Thymus (tissue), 11 donors: ENCODE data around the gene ZBTB22. TPM values are rescaled to one million over a fixed set of nuclear protein-coding genes. Genes with fewer than 3 reads are reported as not detected.
"Not testable (repeated sequence)": the region's sequence is repeated elsewhere in the genome, so short reads cannot be mapped to it uniquely, and the experiment has no call there.

Experiments
- DNase-seq, 9 donors: peaks; one replicate each; pipeline ENCODE4 v3.0.0-alpha.2; 2013; ENCODE audit warnings: low spot score in 9 of 9, low read depth in 6 of 9, missing footprints in 1 of 9
- H3K27ac ChIP-seq, 2 donors: one replicate each; pipeline ENCODE4 v1.5.1; 2013; ENCODE audit warnings: control low read depth in 1 of 2, low read depth in 1 of 2, low read length in 1 of 2, mild to moderate bottlenecking in 1 of 2, moderate library complexity in 1 of 2
- H3K27me3 ChIP-seq, 2 donors: one replicate each; pipeline ENCODE4 v1.5.1; 2013; ENCODE audit warnings: low read length in 1 of 2; ENCODE audit not compliant: control insufficient read depth in 2 of 2, insufficient read depth in 1 of 2
- H3K36me3 ChIP-seq, 2 donors: one replicate each; pipeline ENCODE4 v1.5.1; 2013; ENCODE audit warnings: low read length in 1 of 2, mild to moderate bottlenecking in 1 of 2, moderate library complexity in 1 of 2; ENCODE audit not compliant: control insufficient read depth in 2 of 2, insufficient read depth in 2 of 2
- H3K4me1 ChIP-seq, 2 donors: one replicate each; pipeline ENCODE4 v1.5.1; 2013; ENCODE audit warnings: low read length in 2 of 2; ENCODE audit not compliant: control insufficient read depth in 2 of 2, insufficient read depth in 2 of 2
- H3K4me3 ChIP-seq, 2 donors: one replicate each; pipeline ENCODE4 v1.5.1; 2013; ENCODE audit warnings: low read length in 2 of 2, control low read depth in 1 of 2, mild to moderate bottlenecking in 1 of 2
- H3K9me3 ChIP-seq, 2 donors: one replicate each; pipeline ENCODE4 v1.5.1; 2013; ENCODE audit warnings: low read length in 1 of 2, mild to moderate bottlenecking in 1 of 2; ENCODE audit not compliant: control insufficient read depth in 2 of 2, insufficient read depth in 1 of 2
- WGBS: extraction: QIAGEN DNeasy Blood & Tissue Kit; methylation state at CpG from one replicate; pipeline ENCODE4 v1.1.7; 2013; 5-methylcytosine and 5-hydroxymethylcytosine counted together
- polyA plus RNA-seq: library from polyadenylated mRNA; stranded (reverse); fragments of 200-250 nt; gene quantifications from one replicate; pipeline ENCODE4 v1.2.3, GENCODE V29; 2013
- total RNA-seq: library from RNA; stranded (reverse); fragments of 120-200 nt; gene quantifications from one replicate; pipeline ENCODE4 v1.2.4, GENCODE V29; 2013
- donor health status: healthy.

The ZBTB22 gene
- total and polyA plus RNA-seq, 2 donors = 10.3 to 15.5 TPM

GRCh38 chr6:33278810-33279209 is 38.7 kb downstream of the ZBTB22 start:
- 93% methylated on average over 3 of the region's 3 CpGs for WGBS
- DNase-seq = no peak
- Histone ChIP-seq H3K27me3 (no peaks in the 10 kb centered on the region), H3K4me3 (no peak overlapping the region), H3K4me1 (peaks cover 21 to 47% of the 10 kb centered on the region in 2 donors), H3K9me3 (no peaks in the 10 kb centered on the region), H3K36me3 (peaks cover 54 to 71% of the 10 kb centered on the region in 2 donors), H3K27ac (no peak overlapping the region)

- H3K4me3 ChIP-seq = peak overlapping the region in 1 of 2 donors; percentile 92
- peak overlapping the region; percentile 35 to 97 for H3K27ac ChIP-seq
- no peak for DNase-seq
- H3K27me3 ChIP-seq = no peaks in the 10 kb centered on the region
- peaks cover 54 to 76% of the 10 kb centered on the region in 2 donors for H3K36me3 ChIP-seq
- no peaks in the 10 kb centered on the region for H3K9me3 ChIP-seq
- peaks cover 22 to 51% of the 10 kb centered on the region in 2 donors for H3K4me1 ChIP-seq
- 96% methylated on average over 9 of the region's 9 CpGs for WGBS
Observed at GRCh38 chr6:33278392-33278741, 39.2 kb downstream of the ZBTB22 start.

GRCh38 chr6:33277663-33278391 is 39.7 kb downstream of the ZBTB22 start:
- peak overlapping the region; percentile 90 to 92 for H3K4me3 ChIP-seq
- peaks cover 54 to 79% of the 10 kb centered on the region in 2 donors for H3K36me3 ChIP-seq
- H3K27ac ChIP-seq = peak overlapping the region; percentile 94 to 97
- H3K9me3 ChIP-seq = no peaks in the 10 kb centered on the region
- WGBS = 55% methylated on average over 39 of the region's 39 CpGs
- peaks cover 25 to 55% of the 10 kb centered on the region in 2 donors for H3K4me1 ChIP-seq
- peak in 3 of 9 donors; percentile 15 to 53 (median 26) for DNase-seq
- no peaks in the 10 kb centered on the region for H3K27me3 ChIP-seq

- Histone ChIP-seq H3K27me3 (no peaks in the 10 kb centered on the region), H3K4me1 (peaks cover 31 to 62% of the 10 kb centered on the region in 2 donors), H3K27ac (peak within 1 kb of the TSS; percentile 94 to 97), H3K9me3 (no peaks in the 10 kb centered on the region), H3K36me3 (peaks cover 50 to 75% of the 10 kb centered on the region in 2 donors), H3K4me3 (peak within 1 kb of the TSS; percentile 90 to 92)
- DNase-seq = peak in 7 of 9 donors; percentile 48 to 80 (median 62)
- under 1% methylated on average over 80 of the region's 80 CpGs for WGBS
Observed at GRCh38 chr6:33276864-33277662, 40.5 kb downstream of the ZBTB22 start, which contains the start of gene B3GALT4. B3GALT4 (plus strand) TSS chr6:33277123; CDS start chr6:33277420, 297 bp downstream.

GRCh38 chr6:33276581-33276863 is 41.0 kb downstream of the ZBTB22 start:
- Histone ChIP-seq H3K27me3 (no peaks in the 10 kb centered on the region), H3K36me3 (peaks cover 49 to 72% of the 10 kb centered on the region in 2 donors), H3K4me1 (peaks cover 31 to 62% of the 10 kb centered on the region in 2 donors), H3K9me3 (no peaks in the 10 kb centered on the region), H3K4me3 (peak overlapping the region; percentile 90 to 92), H3K27ac (peak overlapping the region; percentile 88 to 97)
- DNase-seq = no peak

- H3K9me3 ChIP-seq, DNase-seq, H3K27me3 ChIP-seq: not testable (repeated sequence)
- Histone ChIP-seq H3K4me1 (peaks cover 31 to 65% of the 10 kb centered on the region in 2 donors), H3K36me3 (peaks cover 45 to 70% of the 10 kb centered on the region in 2 donors), H3K27ac (peak overlapping the region; percentile 88 to 97), H3K4me3 (peak overlapping the region; percentile 90 to 92)
- WGBS = 91% methylated on average over 16 of the region's 16 CpGs
Observed at GRCh38 chr6:33275795-33276580, 41.6 kb downstream of the ZBTB22 start.

- no peaks in the 10 kb centered on the region for H3K27me3 ChIP-seq
- no peak for DNase-seq
- peaks cover 37 to 63% of the 10 kb centered on the region in 2 donors for H3K4me1 ChIP-seq
- WGBS = 91% methylated on average over 14 of the region's 14 CpGs
- H3K36me3 ChIP-seq = peaks cover 30 to 57% of the 10 kb centered on the region in 2 donors
- no peaks in the 10 kb centered on the region for H3K9me3 ChIP-seq
- H3K27ac ChIP-seq = peak overlapping the region in 1 of 2 donors; percentile 3
- no peak overlapping the region for H3K4me3 ChIP-seq
Observed at GRCh38 chr6:33273924-33274902, 43.3 kb downstream of the ZBTB22 start.
